HG02571 (cell line): ENCODE results near the gene TIMM13.
"Not testable (repeated sequence)": the region's sequence is repeated elsewhere in the genome, so short reads cannot be mapped to it uniquely, and the experiment has no call there.

Experiments
- ATAC-seq: cut with Tn5 transposase; IDR thresholded peaks from one replicate; pipeline ENCODE4 v1.9.1; 2021; ENCODE audit warnings: mild to moderate bottlenecking, moderate library complexity; ENCODE audit not compliant: unreplicated experiment

The TIMM13 gene

GRCh38 chr19:2416321-2417097 lies 10.9 kb downstream of the TIMM13 start:
- ATAC-seq, result no peak

GRCh38 chr19:2415973-2416319 lies 11.4 kb downstream of the TIMM13 start:
- ATAC-seq, result no peak

- ATAC-seq, result no peak
Observed at GRCh38 chr19:2415281-2415972, 12.0 kb downstream of the TIMM13 start.

DNA sequence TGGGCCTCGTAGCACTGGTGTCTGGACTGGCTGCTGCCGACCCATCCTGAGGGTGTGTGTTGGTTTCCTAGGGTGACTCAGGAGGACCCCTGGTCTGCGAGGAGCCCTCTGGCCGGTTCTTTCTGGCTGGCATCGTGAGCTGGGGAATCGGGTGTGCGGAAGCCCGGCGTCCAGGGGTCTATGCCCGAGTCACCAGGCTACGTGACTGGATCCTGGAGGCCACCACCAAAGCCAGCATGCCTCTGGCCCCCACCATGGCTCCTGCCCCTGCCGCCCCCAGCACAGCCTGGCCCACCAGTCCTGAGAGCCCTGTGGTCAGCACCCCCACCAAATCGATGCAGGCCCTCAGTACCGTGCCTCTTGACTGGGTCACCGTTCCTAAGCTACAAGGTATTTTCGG lies 13.8 kb downstream of the TIMM13 start:
- ATAC-seq, result no peak

DNA sequence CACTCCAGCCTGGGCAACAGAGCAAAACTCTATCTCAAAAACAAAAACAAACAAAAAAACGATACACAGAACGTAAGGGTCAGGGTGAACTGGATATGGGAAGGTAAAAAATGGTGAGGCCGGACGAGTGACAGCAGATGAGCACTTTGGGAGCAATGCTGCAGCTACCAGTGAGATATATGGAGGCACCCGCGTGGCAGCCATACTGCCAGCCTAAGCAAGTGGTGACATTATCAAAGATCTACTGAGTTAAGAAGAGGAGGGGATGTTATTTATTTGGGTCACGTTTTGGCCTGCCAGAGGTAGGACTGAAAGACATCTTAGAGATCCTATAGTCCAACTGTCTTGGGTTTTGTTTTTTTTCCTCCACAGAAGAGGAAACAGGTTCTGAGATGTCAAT lies 14.2 kb downstream of the TIMM13 start:
- ATAC-seq, result no peak

DNA sequence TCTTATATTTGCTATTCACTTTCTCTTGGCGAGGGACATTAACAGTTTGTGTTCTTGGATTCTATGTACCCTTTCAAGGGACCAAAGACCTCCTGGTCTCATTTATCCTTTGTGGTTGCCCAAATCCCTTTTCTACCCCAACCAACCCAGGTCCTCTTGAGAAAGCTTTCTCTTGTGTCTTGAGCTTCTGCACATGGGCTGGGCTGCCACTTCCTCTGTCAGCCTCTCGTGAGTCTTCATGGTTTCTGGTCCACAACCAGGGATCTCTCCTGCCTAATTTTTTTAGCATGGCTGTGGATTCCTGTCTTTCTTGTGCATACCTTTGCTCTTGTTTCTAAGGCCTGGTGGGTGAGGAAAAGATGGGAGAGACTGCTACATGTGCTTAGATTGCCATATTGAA lies 14.9 kb downstream of the TIMM13 start:
- no peak for ATAC-seq

DNA sequence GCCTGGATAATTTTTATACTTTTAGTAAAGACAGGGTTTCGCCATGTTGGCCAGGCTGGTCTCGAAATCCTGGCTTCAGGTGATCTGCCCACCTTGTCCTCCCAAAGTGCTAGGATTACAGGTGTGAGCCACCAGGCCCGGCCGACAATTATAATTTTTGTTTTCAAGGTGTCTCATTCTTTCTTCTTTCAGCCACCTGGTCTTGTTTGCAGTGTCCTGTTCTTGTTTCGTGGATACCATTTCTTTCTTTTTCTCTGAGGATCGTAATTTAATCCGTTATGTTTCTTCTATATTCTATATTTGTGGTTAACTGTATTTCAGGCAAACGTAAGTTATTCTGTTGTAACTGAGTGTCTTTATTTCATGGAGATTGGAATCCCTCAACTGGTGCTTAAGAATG lies 15.7 kb downstream of the TIMM13 start:
- no peak for ATAC-seq

DNA sequence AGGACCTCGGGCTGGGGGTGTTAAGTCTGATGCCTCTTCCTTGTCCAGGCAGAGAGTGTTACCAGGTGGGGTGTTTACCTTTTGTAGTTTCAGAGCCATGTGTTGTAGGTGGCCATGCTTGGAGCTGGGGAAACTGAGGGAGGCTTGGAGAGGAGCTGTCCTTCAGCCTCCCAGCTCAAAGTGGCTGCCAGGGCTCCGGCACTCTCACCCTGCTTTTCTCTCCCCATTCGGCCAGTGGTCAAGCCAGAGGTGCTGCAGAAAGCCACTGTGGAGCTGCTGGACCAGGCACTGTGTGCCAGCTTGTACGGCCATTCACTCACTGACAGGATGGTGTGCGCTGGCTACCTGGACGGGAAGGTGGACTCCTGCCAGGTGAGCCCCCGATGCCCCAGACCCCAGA lies 17.4 kb downstream of the TIMM13 start:
- ATAC-seq, result no peak

GRCh38 chr19:2409352-2409912 lies 18.0 kb downstream of the TIMM13 start:
- no peak for ATAC-seq

GRCh38 chr19:2408247-2408646 lies 19.1 kb downstream of the TIMM13 start:
- ATAC-seq, result no peak

DNA sequence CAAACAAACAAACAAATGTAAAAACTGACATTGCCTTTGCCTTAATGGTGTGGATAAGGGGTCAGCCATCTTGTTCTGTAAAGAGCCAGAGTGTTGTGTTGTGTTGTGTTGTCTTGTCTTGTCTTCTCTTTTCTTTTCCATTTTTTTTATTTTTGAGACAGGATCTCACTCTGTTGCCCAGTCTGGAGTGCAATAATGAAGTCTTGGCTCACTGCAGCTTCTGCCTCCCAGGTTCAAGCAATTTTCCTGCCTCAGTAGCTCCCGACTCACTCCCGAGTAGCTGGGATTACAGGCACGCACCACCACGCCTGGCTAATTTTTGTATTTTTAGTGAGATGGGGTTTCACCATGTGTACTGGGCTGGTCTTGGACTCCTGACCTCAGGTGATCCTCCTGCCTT lies 27.8 kb downstream of the TIMM13 start:
- no peak for ATAC-seq

DNA sequence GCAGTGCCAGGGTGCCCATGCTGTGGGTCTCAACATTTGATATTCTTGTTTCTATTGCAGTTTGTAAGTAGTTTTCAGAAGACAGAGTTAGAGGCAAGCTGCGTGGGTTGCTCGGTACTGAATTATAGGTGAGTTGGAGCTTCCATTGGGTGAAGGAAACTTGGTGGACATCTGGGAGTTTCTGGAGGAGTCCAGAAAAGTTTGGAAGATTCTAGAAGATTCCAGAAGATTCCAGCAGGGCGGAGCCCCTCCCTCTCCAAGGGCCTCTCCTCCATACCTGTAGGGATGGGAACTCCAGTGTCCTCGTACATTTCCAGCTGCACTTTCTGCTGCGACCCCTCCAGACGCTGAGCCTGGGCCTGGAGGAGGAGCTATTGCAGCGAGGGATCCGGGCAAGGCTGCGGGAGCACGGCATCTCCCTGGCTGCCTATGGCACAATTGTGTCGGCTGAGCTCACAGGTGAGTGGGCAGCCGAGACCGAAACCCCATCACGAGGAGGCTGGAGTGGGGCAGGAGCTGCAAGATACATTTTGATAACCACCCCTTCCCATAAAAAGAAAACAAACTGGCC lies 28.6 kb downstream of the TIMM13 start:
- ATAC-seq, result no peak

GRCh38 chr19:2397173-2397572 lies 30.2 kb downstream of the TIMM13 start:
- ATAC-seq, result not testable (repeated sequence)

DNA sequence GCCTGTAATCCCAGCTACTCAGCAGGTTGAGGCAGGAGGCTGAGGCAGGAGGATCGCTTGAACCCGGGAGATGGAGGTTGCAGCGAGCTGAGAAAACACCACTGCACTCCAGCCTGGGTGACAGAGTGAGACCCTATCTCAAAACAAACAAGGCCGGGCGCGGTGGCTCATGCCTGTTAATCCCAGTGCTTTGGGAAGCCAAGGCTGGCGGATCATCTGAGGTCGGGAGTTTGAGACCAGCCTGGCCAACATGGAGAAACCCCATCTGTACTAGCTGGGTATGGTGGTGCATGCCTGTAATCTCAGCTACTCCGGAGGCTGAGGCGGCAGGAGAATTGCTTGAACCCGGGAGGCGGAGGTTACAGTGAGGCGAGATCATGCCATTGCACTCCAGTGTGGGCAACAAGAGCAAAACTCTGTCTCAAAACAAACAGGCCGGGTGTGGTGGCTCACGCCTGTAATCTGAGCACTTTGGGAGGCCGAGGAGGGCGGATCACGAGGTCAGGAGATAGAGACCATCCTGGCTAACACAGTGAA lies 32.0 kb downstream of the TIMM13 start:
- ATAC-seq, result not testable (repeated sequence)

DNA sequence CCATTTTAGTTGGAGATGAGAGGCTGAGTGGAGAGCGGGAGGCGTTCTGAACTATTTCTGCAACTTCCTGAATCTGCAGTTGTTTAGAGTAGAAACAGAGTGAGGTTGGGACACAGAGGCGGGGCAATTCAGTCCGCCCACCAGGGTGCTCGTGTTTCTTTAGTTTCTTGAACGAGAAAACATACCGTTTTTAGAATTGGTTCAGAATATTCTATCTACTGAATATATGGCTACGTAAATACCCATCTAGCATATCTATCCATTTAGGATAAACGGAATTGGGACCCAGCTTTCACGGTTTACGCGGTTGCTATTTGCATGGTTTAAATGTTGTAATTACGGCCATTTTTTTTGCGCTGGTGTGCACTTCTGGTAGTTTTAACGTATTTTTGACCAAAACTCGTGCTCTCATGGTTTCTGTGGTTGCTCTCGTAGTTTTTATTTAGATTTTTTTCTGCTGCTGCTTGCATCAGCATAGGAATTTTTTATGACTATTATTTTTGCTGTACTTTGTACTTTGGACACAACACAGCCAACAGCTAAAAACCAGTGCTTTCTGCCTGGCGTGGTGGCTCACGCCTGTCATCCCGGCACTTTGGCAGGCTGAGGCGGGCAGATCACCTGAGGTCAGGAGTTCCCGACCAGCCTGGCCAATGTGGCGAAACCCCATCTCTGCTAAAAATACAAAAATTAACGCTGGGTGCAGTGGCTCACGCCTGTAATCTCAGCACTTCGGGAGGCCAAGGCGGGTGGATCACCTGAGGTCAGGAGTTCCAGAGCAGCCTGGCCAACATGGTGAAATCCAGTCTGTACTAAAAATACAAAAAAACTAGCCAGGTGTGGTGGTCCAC lies 32.7 kb downstream of the TIMM13 start:
- ATAC-seq, result no peak

GRCh38 chr19:2394054-2394441 lies 33.3 kb downstream of the TIMM13 start:
- no peak for ATAC-seq

GRCh38 chr19:2392899-2393298 lies 34.5 kb downstream of the TIMM13 start:
- not testable (repeated sequence) for ATAC-seq

DNA sequence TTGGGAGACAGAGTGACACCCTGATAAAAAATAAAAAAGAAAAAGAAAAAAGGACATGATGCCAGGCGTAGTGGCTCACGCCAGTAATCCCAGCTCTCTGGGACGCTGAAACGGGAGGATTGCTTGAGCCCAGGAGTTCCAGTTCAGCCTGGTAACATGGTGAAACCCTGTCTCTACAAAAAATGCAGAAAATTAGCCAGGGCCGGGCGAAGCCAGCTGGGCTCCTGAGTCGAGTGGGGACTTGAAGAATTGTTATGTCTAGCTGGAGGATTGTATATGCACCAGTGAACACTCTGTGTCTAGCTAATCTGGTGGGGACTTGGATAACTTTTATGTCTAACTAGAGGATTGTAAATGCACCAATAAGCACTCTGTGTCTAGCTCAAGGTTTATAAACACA lies 35.0 kb downstream of the TIMM13 start:
- ATAC-seq, result no peak

DNA sequence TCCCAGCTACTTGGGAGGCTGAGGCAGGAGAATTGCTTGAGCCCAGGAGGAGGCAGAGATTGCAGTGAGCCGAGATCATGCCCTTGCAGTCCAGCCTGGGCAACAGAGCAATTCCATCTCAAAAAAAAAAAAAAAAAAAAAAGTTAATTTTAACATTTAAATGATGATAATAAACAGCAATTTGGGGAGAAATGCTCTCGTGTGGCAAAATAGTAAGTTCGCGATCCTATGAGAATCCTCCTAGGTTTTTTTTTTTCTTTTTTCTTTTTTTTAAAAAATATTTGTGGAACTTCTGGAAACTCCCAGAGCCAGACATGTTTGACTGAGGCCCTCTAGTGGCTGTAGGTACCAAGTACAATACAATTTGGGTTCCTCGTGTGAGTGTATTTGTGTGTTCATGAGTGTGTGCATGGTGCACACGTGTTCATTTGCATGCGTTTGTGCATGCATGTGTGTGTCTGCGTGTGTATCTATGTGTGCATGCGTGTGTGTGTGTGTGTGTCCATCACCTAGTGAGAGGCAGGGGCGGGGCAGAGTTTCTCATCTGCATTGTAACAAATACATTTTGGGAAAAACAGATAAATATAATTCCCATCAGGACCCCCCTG lies 36.2 kb downstream of the TIMM13 start:
- ATAC-seq, result no peak

DNA sequence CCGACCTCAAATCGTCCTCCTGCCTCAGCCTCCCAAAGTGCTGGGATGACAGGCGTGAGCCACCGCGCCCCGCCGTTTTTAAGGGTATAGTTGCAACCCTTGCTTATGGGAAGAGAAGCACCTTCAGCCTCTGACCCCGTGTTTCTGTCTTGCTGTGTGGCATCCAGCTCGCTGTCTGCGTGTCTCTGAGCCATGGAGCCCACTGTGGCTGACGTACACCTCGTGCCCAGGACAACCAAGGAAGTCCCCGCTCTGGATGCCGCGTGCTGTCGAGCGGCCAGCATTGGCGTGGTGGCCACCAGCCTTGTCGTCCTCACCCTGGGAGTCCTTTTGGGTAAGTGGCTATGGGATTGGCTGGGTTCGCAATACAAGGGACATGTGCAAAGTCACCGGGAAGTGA lies 37.8 kb downstream of the TIMM13 start:
- no peak for ATAC-seq
